ENCODE data around the gene ADARB2.
"Not testable (repeated sequence)": the region's sequence is repeated elsewhere in the genome, so short reads cannot be mapped to it uniquely, and the experiment has no call there.

The ADARB2 gene

DNA sequence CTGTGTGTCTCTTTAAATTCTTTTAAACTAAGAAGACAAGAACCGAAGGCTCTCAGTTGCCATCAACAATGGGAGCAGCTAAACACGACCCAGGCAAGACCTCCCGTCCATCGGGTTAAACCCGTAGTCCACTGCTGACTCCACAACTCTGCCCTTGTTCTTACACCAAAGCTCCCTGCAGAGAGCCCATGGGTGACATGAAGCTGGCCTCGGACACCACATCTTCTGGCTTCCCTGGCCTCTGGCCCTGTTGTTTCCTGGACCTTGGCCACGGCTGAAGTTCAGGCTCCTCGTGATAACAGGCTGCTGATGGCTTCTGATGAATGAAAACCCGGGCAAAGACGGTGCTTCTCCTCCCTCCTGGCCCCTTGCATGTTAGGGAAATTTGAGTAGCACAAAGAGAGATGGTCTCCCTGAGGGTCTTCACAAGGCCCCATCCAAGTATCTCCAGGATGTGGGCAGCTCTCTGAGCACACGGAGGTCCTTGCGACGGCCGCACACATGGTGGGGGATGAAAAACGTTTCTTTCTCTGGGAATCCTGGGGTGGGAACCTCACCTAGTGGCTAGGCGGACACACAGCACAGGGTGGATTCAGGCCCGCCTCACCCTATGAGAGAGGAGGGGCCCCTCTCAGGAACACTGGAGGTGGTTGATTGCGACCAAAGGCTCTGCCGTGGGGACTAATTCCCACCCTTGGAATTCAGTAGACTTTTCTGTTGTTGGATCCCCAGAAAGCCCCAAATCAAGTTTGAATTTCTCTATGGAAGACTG, 271.1 kb downstream of the ADARB2 start:
- Mint-ChIP-seq H3K36me3 (no peaks in the 10 kb centered on the region), H3K27ac (no peak overlapping the region), H3K4me1 (no peaks in the 10 kb centered on the region), H3K27me3 (peaks cover 4% of the 10 kb centered on the region), H3K4me3 (no peak overlapping the region), H3K9me3 (no peaks in the 10 kb centered on the region)

DNA sequence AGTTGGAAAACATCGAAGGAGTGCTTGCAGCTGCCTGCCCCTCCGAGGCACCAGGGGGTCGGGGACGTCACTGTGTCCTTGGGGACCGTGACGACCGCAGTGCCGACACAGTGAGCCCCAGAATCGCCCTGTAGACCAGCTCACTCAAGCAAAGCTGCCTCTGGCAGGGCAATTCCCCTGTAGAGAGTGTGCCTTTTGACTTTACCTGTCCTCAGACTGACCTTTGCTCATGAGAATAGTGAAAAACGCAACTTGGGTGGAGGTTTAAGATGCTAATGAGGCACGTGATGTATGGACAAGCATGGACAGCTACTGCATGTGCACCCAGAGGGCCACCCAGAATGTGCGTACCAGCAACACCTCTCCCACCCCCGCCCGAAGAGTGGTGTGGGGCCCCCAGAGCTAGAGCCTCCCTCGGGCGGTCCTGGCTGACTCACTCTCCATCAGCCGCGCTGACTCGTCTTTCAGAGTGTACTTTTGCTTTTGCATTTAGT, 271.9 kb downstream of the ADARB2 start:
- no peak overlapping the region for H3K4me3 Mint-ChIP-seq
- H3K9me3 Mint-ChIP-seq, result no peaks in the 10 kb centered on the region
- H3K4me1 Mint-ChIP-seq, result no peaks in the 10 kb centered on the region
- H3K27me3 Mint-ChIP-seq, result peaks cover 4% of the 10 kb centered on the region
- H3K36me3 Mint-ChIP-seq, result no peaks in the 10 kb centered on the region
- no peak overlapping the region for H3K27ac Mint-ChIP-seq

DNA sequence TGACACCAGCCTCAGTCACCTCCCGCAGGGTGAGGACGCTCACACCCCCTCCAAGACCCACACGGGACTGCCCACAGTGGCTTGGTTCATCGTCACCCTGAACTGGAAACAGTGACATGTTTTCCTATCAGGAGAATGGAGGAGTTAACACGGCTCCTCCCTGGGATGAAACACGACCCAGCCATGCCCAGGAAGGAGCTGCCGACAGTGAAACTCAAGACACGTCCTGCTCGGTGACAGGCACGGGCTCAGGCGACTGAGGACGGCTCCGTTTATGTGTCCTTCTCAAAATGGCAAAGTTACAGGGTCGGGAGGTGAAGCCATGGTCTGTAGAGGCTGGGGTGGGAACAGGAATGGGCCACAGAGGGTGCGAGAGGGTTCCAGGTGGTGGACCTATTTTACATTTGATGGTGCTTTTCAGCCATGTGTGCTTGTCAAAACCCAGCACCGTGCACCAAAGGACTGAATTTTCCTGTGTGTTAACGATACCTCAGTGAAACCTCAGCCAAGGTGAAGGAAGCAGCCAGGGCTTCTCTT, 272.4 kb downstream of the ADARB2 start:
- no peak overlapping the region for H3K27ac Mint-ChIP-seq
- H3K9me3 Mint-ChIP-seq, result no peaks in the 10 kb centered on the region
- no peaks in the 10 kb centered on the region for H3K36me3 Mint-ChIP-seq
- peaks cover 4% of the 10 kb centered on the region for H3K27me3 Mint-ChIP-seq
- H3K4me1 Mint-ChIP-seq, result no peaks in the 10 kb centered on the region
- H3K4me3 Mint-ChIP-seq, result no peak overlapping the region

DNA sequence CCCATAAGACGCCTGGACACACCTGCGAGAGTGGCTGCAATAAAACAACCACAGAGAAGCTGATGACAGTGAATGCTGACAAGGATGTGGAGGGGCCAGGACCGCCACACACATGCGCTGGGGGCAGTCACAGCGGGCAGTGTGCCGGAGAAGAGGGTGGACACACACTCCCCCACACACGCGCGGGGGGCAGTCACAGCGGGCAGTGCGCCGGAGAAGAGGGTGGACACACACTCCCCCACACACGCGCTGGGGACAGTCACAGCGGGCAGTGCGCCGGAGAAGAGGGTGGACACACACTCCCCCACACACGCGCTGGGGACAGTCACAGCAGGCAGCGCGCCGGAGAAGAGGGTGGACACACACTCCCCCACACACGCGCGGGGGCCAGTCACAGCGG, 273.4 kb downstream of the ADARB2 start:
- H3K36me3 Mint-ChIP-seq, H3K4me1 Mint-ChIP-seq, H3K9me3 Mint-ChIP-seq, H3K27ac Mint-ChIP-seq, H3K27me3 Mint-ChIP-seq, H3K4me3 Mint-ChIP-seq: not testable (repeated sequence)

DNA sequence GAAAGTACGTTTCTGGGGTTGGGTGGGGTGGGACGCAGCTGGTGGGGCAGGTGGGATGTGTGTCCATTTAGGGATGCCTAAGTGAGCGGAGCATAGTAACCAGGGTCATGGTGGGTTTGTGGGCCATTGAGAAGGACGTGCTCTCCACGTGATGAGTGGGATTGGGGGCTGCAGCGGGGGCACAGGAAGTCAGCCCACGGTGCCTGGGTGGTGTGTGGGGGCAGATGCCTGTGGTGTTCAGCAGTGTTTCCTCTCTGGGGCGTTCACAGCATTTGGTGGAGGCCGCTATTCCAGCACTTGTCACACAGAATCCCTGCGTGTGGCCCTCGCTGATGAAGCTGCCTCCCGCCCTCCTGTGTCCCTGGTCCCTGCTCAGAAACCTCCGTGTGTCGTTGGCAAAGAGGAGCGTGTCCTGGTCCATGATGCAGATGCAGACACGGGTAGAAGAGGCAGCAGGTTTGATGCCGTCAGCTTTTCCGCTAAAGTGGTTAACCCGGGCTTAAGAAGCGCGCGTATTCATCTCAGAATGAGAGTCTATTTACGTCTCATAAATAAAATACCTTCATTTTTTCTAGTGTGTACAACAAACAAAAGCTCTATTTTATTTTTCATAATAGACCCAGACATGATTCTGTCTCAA, 274.2 kb downstream of the ADARB2 start:
- Mint-ChIP-seq H3K36me3 (no peaks in the 10 kb centered on the region), H3K27me3 (peaks cover 4% of the 10 kb centered on the region), H3K27ac (no peak overlapping the region), H3K4me1 (no peaks in the 10 kb centered on the region), H3K4me3 (no peak overlapping the region), H3K9me3 (no peaks in the 10 kb centered on the region)

DNA sequence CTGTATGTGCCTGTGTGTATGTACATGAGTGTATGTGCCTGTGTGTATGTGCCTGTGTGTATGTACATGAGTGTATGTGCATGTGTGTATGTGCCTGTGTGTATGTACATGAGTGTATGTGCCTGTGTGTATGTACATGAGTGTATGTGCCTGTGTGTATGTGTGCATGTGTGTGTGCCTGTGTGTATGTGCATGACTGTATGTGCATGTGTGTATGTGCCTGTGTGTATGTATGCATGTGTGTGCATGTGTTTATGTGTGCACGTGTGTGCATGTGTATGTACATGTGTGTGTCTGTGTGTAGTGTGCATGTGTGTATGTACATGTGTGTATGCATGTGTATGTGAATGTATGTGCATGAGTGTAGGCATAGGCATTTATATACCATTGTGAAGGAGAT, 274.8 kb downstream of the ADARB2 start:
- no peaks in the 10 kb centered on the region for H3K4me1 Mint-ChIP-seq
- no peaks in the 10 kb centered on the region for H3K9me3 Mint-ChIP-seq
- no peak overlapping the region for H3K4me3 Mint-ChIP-seq
- no peak overlapping the region for H3K27ac Mint-ChIP-seq
- H3K36me3 Mint-ChIP-seq, result no peaks in the 10 kb centered on the region
- peaks cover 2% of the 10 kb centered on the region for H3K27me3 Mint-ChIP-seq

DNA sequence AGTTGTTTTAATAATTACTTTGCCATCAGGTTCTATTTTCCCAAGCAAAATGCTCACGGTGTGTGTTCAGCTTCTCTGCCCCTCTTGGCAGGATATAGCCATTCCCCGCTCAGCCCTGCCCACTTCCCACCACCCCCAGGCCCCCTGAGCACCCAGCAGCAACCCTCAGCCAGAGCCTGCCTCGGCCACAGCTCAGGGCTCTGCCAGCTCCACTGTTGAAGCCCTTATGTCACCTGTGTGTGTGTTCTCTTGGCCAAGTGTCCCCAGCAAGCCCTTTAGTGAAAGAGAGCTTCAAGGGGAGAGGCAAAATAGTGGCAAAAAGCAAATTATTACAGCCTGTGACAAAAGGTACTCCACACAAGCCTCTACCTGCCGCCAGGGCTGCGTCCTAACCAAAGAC, 275.3 kb downstream of the ADARB2 start:
- no peaks in the 10 kb centered on the region for H3K9me3 Mint-ChIP-seq
- no peak overlapping the region for H3K4me3 Mint-ChIP-seq
- peaks cover 2% of the 10 kb centered on the region for H3K27me3 Mint-ChIP-seq
- no peaks in the 10 kb centered on the region for H3K36me3 Mint-ChIP-seq
- H3K27ac Mint-ChIP-seq, result no peak overlapping the region
- no peaks in the 10 kb centered on the region for H3K4me1 Mint-ChIP-seq

DNA sequence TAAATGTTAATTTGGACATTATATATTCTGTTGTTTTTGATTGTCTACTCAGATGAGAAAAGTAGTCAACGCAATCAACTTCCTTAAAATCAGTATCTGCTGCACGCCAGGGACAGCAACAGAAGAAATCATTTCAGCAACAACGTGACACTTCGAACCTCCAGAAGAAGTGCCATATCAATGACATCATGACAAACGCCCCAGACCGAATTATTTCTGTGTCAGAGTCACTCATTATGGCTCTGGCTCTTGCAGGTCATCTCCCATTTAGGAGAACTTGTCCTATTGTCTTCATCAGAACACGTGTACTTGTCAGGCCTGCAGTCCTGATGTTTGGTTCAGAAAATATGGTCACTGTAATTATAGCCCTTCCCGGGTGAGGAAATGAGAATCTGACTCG, 276.3 kb downstream of the ADARB2 start:
- peaks cover 2% of the 10 kb centered on the region for H3K27me3 Mint-ChIP-seq
- no peak overlapping the region for H3K27ac Mint-ChIP-seq
- H3K4me1 Mint-ChIP-seq, result no peaks in the 10 kb centered on the region
- H3K36me3 Mint-ChIP-seq, result no peaks in the 10 kb centered on the region
- H3K4me3 Mint-ChIP-seq, result no peak overlapping the region
- H3K9me3 Mint-ChIP-seq, result no peaks in the 10 kb centered on the region

DNA sequence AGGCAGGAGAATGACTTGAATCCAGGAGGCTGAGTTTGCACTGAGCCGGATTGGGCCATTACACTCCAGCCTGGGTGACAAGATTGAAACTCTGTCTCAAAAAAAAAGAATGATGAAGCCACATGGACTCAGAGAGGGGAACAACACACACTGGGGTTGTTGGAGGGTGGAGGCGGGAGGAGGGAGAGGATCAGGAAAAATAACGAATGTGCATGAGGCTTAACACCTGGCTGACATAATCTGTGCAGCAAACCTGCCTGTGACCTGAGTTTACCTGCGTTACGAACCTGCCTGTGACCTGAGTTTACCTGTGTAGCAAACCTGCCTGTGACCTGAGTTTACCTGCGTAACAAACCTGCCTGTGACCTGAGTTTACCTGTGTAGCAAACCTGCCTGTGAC, 277.7 kb downstream of the ADARB2 start:
- not testable (repeated sequence) for H3K9me3 Mint-ChIP-seq, H3K4me1 Mint-ChIP-seq, H3K27ac Mint-ChIP-seq, H3K27me3 Mint-ChIP-seq, H3K36me3 Mint-ChIP-seq, H3K4me3 Mint-ChIP-seq

DNA sequence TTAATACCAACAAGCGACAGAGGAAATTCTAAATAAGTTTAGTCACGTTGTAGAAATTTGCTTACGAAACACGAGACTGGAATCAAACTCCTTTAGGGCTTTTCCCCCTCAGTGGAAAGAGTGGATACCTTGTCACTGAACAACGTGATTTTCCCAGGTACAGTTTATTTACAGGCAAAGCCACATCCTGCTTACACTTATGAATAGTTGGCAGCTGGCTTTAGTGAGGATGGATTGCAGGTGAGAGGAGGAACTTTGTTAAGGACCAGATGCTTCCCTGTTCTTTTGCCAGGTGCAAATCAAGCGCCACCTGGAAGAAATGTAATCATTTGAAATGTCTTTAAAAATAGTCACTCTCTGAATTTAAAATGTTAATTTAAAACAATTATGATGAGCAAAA, 282.4 kb downstream of the ADARB2 start:
- Mint-ChIP-seq H3K27me3 (peaks cover 16% of the 10 kb centered on the region), H3K4me3 (no peak overlapping the region), H3K27ac (no peak overlapping the region), H3K36me3 (no peaks in the 10 kb centered on the region), H3K4me1 (no peaks in the 10 kb centered on the region), H3K9me3 (peaks cover 6% of the 10 kb centered on the region)

DNA sequence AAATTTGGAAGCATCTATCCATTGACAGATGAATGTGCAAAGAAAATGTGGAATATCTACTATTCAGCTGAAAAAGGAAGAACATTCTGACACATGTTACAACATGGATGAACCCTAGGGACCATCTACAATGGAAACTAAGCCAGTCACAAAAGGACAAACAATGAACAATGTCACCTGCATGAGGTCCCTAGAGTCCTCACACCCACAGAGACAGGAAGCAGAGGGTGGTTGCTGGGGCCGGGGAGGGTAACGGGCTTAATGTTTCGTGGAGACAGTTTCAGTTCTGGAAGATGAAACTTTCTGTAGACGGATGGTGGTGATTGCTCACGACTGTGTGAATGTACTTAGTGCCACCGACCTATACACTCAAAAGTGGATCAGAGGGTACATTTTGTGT, 282.9 kb downstream of the ADARB2 start:
- no peak overlapping the region for H3K27ac Mint-ChIP-seq
- peaks cover 6% of the 10 kb centered on the region for H3K9me3 Mint-ChIP-seq
- H3K4me3 Mint-ChIP-seq, result no peak overlapping the region
- no peaks in the 10 kb centered on the region for H3K36me3 Mint-ChIP-seq
- peaks cover 16% of the 10 kb centered on the region for H3K27me3 Mint-ChIP-seq
- H3K4me1 Mint-ChIP-seq, result no peaks in the 10 kb centered on the region

DNA sequence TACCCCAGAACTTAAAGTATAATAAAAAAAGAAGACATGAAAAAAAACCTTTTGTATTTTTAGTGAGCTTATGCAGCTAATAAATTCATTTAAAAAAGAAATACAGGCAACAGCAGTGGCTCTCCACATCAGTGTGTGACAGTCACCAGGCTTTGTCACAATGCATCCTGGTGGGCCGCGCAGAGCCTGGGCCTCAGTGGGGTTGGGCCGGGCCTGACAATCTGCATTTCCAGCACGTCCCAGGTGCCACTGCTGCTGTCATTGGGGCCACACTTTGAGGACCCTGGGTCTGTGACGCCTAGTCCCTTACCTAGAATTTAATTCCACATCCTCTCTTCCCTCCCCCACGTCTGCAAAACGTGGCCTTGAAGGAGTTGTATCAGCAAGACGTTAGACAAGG, 284.5 kb downstream of the ADARB2 start:
- Mint-ChIP-seq H3K36me3 (no peaks in the 10 kb centered on the region), H3K4me3 (no peak overlapping the region), H3K9me3 (peaks cover 6% of the 10 kb centered on the region), H3K27ac (no peak overlapping the region), H3K27me3 (peaks cover 20% of the 10 kb centered on the region), H3K4me1 (no peaks in the 10 kb centered on the region)

DNA sequence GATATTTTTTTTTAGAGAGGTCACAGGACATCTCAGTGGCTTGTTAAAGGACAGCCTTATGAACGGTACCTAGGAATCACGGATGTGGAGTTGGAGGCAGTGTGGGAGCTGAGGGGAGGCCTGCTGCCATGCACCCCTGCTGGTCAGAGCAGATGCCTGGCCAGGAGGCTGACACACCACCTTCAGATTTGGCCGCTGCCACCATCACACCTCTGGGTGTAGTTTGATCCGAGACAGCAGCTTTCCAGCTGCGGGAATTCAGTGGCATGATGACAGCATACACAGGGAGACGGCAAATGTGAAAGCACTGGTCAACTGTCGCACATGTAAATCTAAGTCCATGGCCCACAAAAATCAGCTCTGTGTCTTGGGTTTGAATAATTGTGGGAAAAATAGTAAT, 285.4 kb downstream of the ADARB2 start:
- Mint-ChIP-seq H3K36me3 (no peaks in the 10 kb centered on the region), H3K9me3 (peaks cover 6% of the 10 kb centered on the region), H3K4me1 (no peaks in the 10 kb centered on the region), H3K4me3 (no peak overlapping the region), H3K27me3 (peaks cover 20% of the 10 kb centered on the region), H3K27ac (no peak overlapping the region)

DNA sequence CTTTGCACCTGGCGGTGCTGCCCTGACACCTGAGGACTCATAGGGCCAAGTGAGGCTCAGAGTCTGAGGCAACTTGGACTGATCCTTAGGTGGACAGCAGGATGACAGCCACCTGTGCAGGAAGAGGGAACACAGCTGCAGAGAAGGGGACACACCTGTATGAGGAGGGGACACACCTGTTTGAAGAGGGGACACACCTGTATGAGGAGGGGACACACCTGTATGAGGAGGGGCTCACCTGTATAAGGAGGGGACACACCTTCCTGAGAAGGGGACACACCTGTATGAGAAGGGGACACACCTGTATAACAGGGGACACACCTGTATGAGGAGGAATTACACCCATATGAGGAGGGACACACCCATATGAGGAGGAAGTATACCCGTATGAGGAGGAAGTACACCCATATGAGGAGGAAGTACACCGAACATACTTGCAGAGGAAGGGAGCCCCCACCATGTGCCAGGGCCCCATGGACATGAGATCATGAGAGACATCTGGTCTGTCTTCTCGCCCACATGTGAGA, 285.9 kb downstream of the ADARB2 start:
- H3K9me3 Mint-ChIP-seq, result peaks cover 6% of the 10 kb centered on the region
- H3K27me3 Mint-ChIP-seq, result peaks cover 20% of the 10 kb centered on the region
- no peak overlapping the region for H3K4me3 Mint-ChIP-seq

DNA sequence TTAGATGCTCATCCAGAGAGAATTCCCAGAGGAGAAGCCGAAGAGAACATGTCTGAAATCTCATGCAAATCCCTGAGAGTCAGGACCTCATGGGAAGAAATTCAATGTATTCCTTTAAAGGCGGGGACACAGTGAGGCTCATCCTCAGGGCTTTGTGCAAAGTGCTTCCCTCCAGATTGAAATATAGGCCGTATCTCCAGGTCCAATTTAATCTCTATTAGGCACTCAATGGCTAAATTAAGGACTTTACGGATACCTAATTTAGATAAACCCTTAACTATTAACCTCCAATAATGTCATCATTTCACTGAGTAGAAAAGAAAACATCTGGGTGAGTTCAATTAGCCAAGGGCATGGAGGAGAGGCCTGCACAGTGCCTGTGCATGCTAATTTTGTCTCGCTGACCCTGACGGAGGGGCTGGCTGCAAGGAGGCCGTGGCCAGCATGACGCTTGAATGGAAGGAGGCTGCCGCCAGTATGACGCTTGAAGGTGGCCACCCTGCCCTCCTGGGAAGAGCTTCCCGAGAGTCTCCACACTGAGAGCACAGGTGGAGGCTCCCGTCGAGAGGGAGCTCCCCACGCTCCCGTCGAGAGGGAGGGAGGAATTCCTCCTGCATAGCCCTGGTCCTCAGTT, 287.6 kb downstream of the ADARB2 start:
- H3K27ac Mint-ChIP-seq, result no peak overlapping the region
- H3K36me3 Mint-ChIP-seq, result no peaks in the 10 kb centered on the region
- peaks cover 6% of the 10 kb centered on the region for H3K9me3 Mint-ChIP-seq
- no peaks in the 10 kb centered on the region for H3K4me1 Mint-ChIP-seq
- H3K27me3 Mint-ChIP-seq, result peaks cover 17% of the 10 kb centered on the region
- H3K4me3 Mint-ChIP-seq, result no peak overlapping the region

More for the DNA sequence above, 285.9 kb downstream of the ADARB2 start:
- Mint-ChIP-seq H3K36me3 (no peaks in the 10 kb centered on the region), H3K27ac (no peak overlapping the region), H3K4me1 (no peaks in the 10 kb centered on the region)

DNA sequence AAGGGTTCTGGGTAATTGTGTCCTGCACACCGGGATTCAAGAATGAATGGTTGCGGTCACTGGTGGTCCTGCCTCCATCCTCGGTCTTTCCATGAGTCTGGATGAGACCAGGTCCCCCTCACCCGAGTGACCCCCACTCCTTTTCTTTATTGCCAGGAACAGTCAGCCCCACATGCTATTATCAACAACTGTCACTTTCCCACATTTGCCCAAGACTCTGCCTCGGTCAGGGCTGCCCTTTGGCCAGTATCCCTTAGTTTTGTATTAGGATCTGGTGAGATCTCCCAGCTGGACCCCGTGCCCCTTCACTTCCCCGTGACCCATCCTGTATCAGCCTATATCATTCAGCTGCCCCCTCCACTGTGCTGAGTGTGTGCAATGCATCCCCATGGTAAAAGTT, 288.3 kb downstream of the ADARB2 start:
- Mint-ChIP-seq H3K4me3 (no peak overlapping the region), H3K4me1 (no peaks in the 10 kb centered on the region), H3K36me3 (no peaks in the 10 kb centered on the region), H3K9me3 (peaks cover 6% of the 10 kb centered on the region), H3K27ac (no peak overlapping the region), H3K27me3 (peaks cover 17% of the 10 kb centered on the region)
